Thyroid gland (tissue), 4 donors: Measurements from ENCODE around the gene AKT1.

Experiments used
- CTCF ChIP-seq, 6 experiments: fragments of 200-600 bp in 3 of 6; fragments of 450-650 bp in 3 of 6; sonication (generic) in 3 of 6; IDR thresholded peaks; one replicate each; pipeline ENCODE4 v1.5.1; 2016 to 2019; ENCODE audit warnings: antibody characterized with exemption in 6 of 6, mild to moderate bottlenecking in 2 of 6, inconsistent platforms in 1 of 6, moderate library complexity in 1 of 6
- POLR2A ChIP-seq, 2 donors: fragments of 450-650 bp; IDR thresholded peaks; one replicate each; pipeline ENCODE4 v1.6.1; 2017; ENCODE audit warnings: antibody characterized with exemption in 2 of 2, mild to moderate bottlenecking in 2 of 2, moderate library complexity in 1 of 2

GRCh38 chr14:104739026-104739425 lies 56.5 kb downstream of the AKT1 start:
- TF ChIP-seq CTCF (IDR thresholded peaks at IDR 0.05) (no peak), POLR2A (IDR thresholded peaks at IDR 0.05) (no peak)
